ENCODE results near the gene MED12. TPM values are rescaled to one million over a fixed set of nuclear protein-coding genes. Genes with fewer than 3 reads are reported as not detected.

MED12 gene
- total RNA-seq, 4 donors from 2014 or later = 23.7 to 34.2 (median 28.2) TPM

GRCh38 chrX:71095981-71096759 lies 22.2 kb upstream of the MED12 start:
- no peak for DNase-seq (ENCODE audit: extremely low spot score)
- peak overlapping the region; percentile 75 to 82 (median 78) for H3K27ac ChIP-seq (replicated peaks in 1 of 4)
- H3K36me3 ChIP-seq = no peaks in the 10 kb centered on the region

GRCh38 chrX:71096760-71097032 lies 21.7 kb upstream of the MED12 start:
- WGBS = no CpG with 5 or more reads among the region's 9 CpGs
- H3K36me3 ChIP-seq = no peaks in the 10 kb centered on the region
- H3K4me3 ChIP-seq = peak overlapping the region; percentile 60 to 70 (median 62)
- no peak for DNase-seq (ENCODE audit: extremely low spot score)
- intact Hi-C loops (cut with DNase I) = no loop called here
- TF ChIP-seq POLR2AphosphoS5 (IDR thresholded peaks at IDR 0.05) (no peak), POLR2A (IDR thresholded peaks at IDR 0.05; ENCODE audit: low read depth) (no peak), EP300 (IDR thresholded peaks at IDR 0.05) (no peak), CTCF (IDR thresholded peaks at IDR 0.05) (no peak)
- no peaks in the 10 kb centered on the region for H3K9me3 ChIP-seq
- peaks cover 0 to 3% (median 0%) of the 10 kb centered on the region in 4 donors for H3K27me3 ChIP-seq
- peaks cover 8 to 39% (median 30%) of the 10 kb centered on the region in 4 donors for H3K4me1 ChIP-seq
- H3K27ac ChIP-seq (replicated peaks in 1 of 4) = peak overlapping the region; percentile 75 to 82 (median 78)

More at GRCh38 chrX:71095981-71096759, 22.2 kb upstream of the MED12 start:
- WGBS = 14% methylated on average over 28 of the region's 46 CpGs
- intact Hi-C loops (cut with DNase I) = no loop called here
- no peaks in the 10 kb centered on the region for H3K9me3 ChIP-seq
- TF ChIP-seq POLR2A (IDR thresholded peaks at IDR 0.05; ENCODE audit: low read depth) (no peak), CTCF (IDR thresholded peaks at IDR 0.05) (no peak), EP300 (IDR thresholded peaks at IDR 0.05) (no peak), POLR2AphosphoS5 (IDR thresholded peaks at IDR 0.05) (no peak)
- peaks cover 8 to 39% (median 30%) of the 10 kb centered on the region in 4 donors for H3K4me1 ChIP-seq
- peak overlapping the region; percentile 60 to 70 (median 62) for H3K4me3 ChIP-seq
- H3K27me3 ChIP-seq = no peaks in the 10 kb centered on the region

GRCh38 chrX:71098302-71098701 lies 20.1 kb upstream of the MED12 start:
- WGBS = 54% methylated on average over 2 of the region's 2 CpGs
- no peak overlapping the region for H3K27ac ChIP-seq (replicated peaks in 1 of 4)

GRCh38 chrX:71098951-71099506 lies 19.4 kb upstream of the MED12 start:
- H3K36me3 ChIP-seq = no peaks in the 10 kb centered on the region
- H3K9me3 ChIP-seq = no peaks in the 10 kb centered on the region
- H3K27ac ChIP-seq (replicated peaks in 1 of 4) = no peak overlapping the region
- no peak for DNase-seq (ENCODE audit: extremely low spot score)
- H3K4me1 ChIP-seq = peaks cover 8 to 46% (median 35%) of the 10 kb centered on the region in 4 donors
- TF ChIP-seq CTCF (IDR thresholded peaks at IDR 0.05) (no peak), POLR2A (IDR thresholded peaks at IDR 0.05; ENCODE audit: low read depth) (no peak), POLR2AphosphoS5 (IDR thresholded peaks at IDR 0.05) (no peak), EP300 (IDR thresholded peaks at IDR 0.05) (no peak)
- WGBS = 70% methylated on average over 5 of the region's 5 CpGs
- H3K27me3 ChIP-seq = peaks cover 0 to 5% (median 0%) of the 10 kb centered on the region in 4 donors
- H3K4me3 ChIP-seq = no peak overlapping the region
- intact Hi-C loops (cut with DNase I) = loop anchor here (2.0 kb wide), 1 partner anchor 80 kb away; no protein-coding TSS in a partner anchor

More at GRCh38 chrX:71098302-71098701, 20.1 kb upstream of the MED12 start:
- TF ChIP-seq CTCF (IDR thresholded peaks at IDR 0.05) (peak; percentile 42 to 54 (median 46)), POLR2AphosphoS5 (IDR thresholded peaks at IDR 0.05) (no peak)
- Histone ChIP-seq H3K4me1 (peaks cover 8 to 41% (median 31%) of the 10 kb centered on the region in 4 donors), H3K27me3 (peaks cover 0 to 5% (median 0%) of the 10 kb centered on the region in 4 donors), H3K4me3 (no peak overlapping the region), H3K36me3 (no peaks in the 10 kb centered on the region), H3K9me3 (no peaks in the 10 kb centered on the region)
- intact Hi-C loops (cut with DNase I) = loop anchor here (2.0 kb wide), 1 partner anchor 80 kb away; no protein-coding TSS in a partner anchor
- no peak for DNase-seq (ENCODE audit: extremely low spot score)

All from esophagus muscularis mucosa (tissue), 4 donors.